Fibroblast of pulmonary artery (primary cell): ENCODE data around the gene FIGLA.

Source experiments
- DNase-seq: peaks from one replicate; pipeline ENCODE4 v3.0.0-alpha.2; 2010; ENCODE audit warnings: low read depth
- H3K4me3 ChIP-seq: replicated peaks from 2 replicates; pipeline ENCODE4 v1.5.1; 2011; ENCODE audit warnings: low read depth, mild to moderate bottlenecking, control low read depth, low read length, moderate library complexity
- CTCF ChIP-seq: IDR thresholded peaks from 2 replicates; pipeline ENCODE4 v1.5.1; 2011; ENCODE audit warnings: mild to moderate bottlenecking, control low read depth, low read length, inconsistent platforms; ENCODE audit errors: missing control alignments

The FIGLA gene

GRCh38 chr2:70757360-70757759 lies 33.1 kb downstream of the FIGLA start:
- DNase-seq, result no peak
- no peak overlapping the region for H3K4me3 ChIP-seq
- TF ChIP-seq CTCF, result no peak

- no peak for DNase-seq
- no peak overlapping the region for H3K4me3 ChIP-seq
- TF ChIP-seq CTCF, result no peak
Observed at GRCh38 chr2:70756128-70756527, 34.3 kb downstream of the FIGLA start.

GRCh38 chr2:70753902-70754301 lies 36.5 kb downstream of the FIGLA start:
- no peak for DNase-seq
- no peak overlapping the region for H3K4me3 ChIP-seq
- no peak for TF ChIP-seq CTCF

GRCh38 chr2:70753031-70753430 lies 37.4 kb downstream of the FIGLA start:
- TF ChIP-seq CTCF, result no peak
- DNase-seq, result no peak

GRCh38 chr2:70752396-70752795 lies 38.0 kb downstream of the FIGLA start:
- TF ChIP-seq CTCF, result no peak
- H3K4me3 ChIP-seq, result no peak overlapping the region
- DNase-seq, result no peak

More at GRCh38 chr2:70753031-70753430, 37.4 kb downstream of the FIGLA start:
- no peak overlapping the region for H3K4me3 ChIP-seq

GRCh38 chr2:70751881-70752280 lies 38.6 kb downstream of the FIGLA start:
- DNase-seq, result no peak
- H3K4me3 ChIP-seq, result no peak overlapping the region
- TF ChIP-seq CTCF, result no peak

- no peak for TF ChIP-seq CTCF
- no peak for DNase-seq
- no peak overlapping the region for H3K4me3 ChIP-seq
Observed at GRCh38 chr2:70750320-70750719, 40.1 kb downstream of the FIGLA start.
